ENCODE results near the gene CFAP46. TPM values are rescaled to one million over a fixed set of nuclear protein-coding genes. Genes with fewer than 3 reads are reported as not detected.

Gene CFAP46
- total and polyA plus RNA-seq, 2 experiments from 2014 or later = 3.1 to 5.4 TPM

DNA sequence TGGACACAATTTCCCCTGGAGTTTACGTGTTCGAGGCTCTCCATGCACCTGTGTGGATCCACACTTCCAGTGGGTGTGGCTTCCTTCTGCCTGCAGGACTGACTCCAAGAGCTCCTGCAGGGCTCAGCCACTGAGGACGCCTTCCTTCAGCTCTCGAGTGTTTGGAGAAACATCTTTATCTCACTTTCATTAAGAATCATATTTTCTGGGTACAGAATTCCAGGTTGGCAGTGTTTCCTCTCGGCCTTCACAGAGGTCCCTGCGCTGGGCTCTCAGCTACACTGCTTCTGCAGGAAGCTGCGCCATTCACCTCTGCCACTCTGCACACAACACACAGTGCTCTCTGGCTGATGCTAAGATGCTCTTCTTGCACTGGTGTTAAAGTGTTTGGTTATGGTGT, 86.5 kb downstream of the CFAP46 start:
- Histone ChIP-seq H3K9me2 (ENCODE audit: insufficient read depth) (no peaks in the 10 kb centered on the region), H3K79me2 (replicated peaks; ENCODE audit: insufficient read depth) (no peaks in the 10 kb centered on the region), H3K27me3 (ENCODE audit: insufficient read depth) (no peaks in the 10 kb centered on the region), H3K4me2 (no peak overlapping the region), H3K27ac (ENCODE audit: low read depth) (no peak overlapping the region), H2AFZ (no peak overlapping the region), H3K4me3 (no peak overlapping the region), H3F3A (replicated peaks; ENCODE audit: low read depth) (no peaks in the 10 kb centered on the region), H3K4me1 (ENCODE audit: insufficient read depth) (no peaks in the 10 kb centered on the region), H3K36me3 (ENCODE audit: insufficient read depth) (no peaks in the 10 kb centered on the region), H4K20me1 (replicated peaks; ENCODE audit: insufficient read depth) (no peaks in the 10 kb centered on the region)
- Mint-ChIP-seq H3K4me1 (peaks cover 11% of the 10 kb centered on the region), H3K27me3 (ENCODE audit: insufficient read depth, low read depth, poor library complexity) (peaks cover 2% of the 10 kb centered on the region), H3K36me3 (ENCODE audit: low read depth) (peaks cover 3% of the 10 kb centered on the region; the same call in 1 of the 3 replicates), H3K27ac (no peak overlapping the region), H3K4me3 (no peak overlapping the region), H3K9me3 (no peaks in the 10 kb centered on the region; the same call in 2 of the 3 replicates)
- TF ChIP-seq, protein P1, sequence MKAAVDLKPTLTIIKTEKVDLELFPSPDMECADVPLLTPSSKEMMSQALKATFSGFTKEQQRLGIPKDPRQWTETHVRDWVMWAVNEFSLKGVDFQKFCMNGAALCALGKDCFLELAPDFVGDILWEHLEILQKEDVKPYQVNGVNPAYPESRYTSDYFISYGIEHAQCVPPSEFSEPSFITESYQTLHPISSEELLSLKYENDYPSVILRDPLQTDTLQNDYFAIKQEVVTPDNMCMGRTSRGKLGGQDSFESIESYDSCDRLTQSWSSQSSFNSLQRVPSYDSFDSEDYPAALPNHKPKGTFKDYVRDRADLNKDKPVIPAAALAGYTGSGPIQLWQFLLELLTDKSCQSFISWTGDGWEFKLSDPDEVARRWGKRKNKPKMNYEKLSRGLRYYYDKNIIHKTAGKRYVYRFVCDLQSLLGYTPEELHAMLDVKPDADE (IDR thresholded peaks at IDR 0.05) = no peak
- no peak for TF ChIP-seq ZNF331 (CRISPR knock-in tag; IDR thresholded peaks at IDR 0.05; ENCODE audit: low read depth)
- TF ChIP-seq, protein P2, sequence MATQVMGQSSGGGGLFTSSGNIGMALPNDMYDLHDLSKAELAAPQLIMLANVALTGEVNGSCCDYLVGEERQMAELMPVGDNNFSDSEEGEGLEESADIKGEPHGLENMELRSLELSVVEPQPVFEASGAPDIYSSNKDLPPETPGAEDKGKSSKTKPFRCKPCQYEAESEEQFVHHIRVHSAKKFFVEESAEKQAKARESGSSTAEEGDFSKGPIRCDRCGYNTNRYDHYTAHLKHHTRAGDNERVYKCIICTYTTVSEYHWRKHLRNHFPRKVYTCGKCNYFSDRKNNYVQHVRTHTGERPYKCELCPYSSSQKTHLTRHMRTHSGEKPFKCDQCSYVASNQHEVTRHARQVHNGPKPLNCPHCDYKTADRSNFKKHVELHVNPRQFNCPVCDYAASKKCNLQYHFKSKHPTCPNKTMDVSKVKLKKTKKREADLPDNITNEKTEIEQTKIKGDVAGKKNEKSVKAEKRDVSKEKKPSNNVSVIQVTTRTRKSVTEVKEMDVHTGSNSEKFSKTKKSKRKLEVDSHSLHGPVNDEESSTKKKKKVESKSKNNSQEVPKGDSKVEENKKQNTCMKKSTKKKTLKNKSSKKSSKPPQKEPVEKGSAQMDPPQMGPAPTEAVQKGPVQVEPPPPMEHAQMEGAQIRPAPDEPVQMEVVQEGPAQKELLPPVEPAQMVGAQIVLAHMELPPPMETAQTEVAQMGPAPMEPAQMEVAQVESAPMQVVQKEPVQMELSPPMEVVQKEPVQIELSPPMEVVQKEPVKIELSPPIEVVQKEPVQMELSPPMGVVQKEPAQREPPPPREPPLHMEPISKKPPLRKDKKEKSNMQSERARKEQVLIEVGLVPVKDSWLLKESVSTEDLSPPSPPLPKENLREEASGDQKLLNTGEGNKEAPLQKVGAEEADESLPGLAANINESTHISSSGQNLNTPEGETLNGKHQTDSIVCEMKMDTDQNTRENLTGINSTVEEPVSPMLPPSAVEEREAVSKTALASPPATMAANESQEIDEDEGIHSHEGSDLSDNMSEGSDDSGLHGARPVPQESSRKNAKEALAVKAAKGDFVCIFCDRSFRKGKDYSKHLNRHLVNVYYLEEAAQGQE (IDR thresholded peaks at IDR 0.05; ENCODE audit: unreplicated experiment) = no peak
- no peak for TF ChIP-seq EZH2phosphoT487 (IDR thresholded peaks at IDR 0.05; ENCODE audit: unreplicated experiment)
- TF ChIP-seq, protein P3, sequence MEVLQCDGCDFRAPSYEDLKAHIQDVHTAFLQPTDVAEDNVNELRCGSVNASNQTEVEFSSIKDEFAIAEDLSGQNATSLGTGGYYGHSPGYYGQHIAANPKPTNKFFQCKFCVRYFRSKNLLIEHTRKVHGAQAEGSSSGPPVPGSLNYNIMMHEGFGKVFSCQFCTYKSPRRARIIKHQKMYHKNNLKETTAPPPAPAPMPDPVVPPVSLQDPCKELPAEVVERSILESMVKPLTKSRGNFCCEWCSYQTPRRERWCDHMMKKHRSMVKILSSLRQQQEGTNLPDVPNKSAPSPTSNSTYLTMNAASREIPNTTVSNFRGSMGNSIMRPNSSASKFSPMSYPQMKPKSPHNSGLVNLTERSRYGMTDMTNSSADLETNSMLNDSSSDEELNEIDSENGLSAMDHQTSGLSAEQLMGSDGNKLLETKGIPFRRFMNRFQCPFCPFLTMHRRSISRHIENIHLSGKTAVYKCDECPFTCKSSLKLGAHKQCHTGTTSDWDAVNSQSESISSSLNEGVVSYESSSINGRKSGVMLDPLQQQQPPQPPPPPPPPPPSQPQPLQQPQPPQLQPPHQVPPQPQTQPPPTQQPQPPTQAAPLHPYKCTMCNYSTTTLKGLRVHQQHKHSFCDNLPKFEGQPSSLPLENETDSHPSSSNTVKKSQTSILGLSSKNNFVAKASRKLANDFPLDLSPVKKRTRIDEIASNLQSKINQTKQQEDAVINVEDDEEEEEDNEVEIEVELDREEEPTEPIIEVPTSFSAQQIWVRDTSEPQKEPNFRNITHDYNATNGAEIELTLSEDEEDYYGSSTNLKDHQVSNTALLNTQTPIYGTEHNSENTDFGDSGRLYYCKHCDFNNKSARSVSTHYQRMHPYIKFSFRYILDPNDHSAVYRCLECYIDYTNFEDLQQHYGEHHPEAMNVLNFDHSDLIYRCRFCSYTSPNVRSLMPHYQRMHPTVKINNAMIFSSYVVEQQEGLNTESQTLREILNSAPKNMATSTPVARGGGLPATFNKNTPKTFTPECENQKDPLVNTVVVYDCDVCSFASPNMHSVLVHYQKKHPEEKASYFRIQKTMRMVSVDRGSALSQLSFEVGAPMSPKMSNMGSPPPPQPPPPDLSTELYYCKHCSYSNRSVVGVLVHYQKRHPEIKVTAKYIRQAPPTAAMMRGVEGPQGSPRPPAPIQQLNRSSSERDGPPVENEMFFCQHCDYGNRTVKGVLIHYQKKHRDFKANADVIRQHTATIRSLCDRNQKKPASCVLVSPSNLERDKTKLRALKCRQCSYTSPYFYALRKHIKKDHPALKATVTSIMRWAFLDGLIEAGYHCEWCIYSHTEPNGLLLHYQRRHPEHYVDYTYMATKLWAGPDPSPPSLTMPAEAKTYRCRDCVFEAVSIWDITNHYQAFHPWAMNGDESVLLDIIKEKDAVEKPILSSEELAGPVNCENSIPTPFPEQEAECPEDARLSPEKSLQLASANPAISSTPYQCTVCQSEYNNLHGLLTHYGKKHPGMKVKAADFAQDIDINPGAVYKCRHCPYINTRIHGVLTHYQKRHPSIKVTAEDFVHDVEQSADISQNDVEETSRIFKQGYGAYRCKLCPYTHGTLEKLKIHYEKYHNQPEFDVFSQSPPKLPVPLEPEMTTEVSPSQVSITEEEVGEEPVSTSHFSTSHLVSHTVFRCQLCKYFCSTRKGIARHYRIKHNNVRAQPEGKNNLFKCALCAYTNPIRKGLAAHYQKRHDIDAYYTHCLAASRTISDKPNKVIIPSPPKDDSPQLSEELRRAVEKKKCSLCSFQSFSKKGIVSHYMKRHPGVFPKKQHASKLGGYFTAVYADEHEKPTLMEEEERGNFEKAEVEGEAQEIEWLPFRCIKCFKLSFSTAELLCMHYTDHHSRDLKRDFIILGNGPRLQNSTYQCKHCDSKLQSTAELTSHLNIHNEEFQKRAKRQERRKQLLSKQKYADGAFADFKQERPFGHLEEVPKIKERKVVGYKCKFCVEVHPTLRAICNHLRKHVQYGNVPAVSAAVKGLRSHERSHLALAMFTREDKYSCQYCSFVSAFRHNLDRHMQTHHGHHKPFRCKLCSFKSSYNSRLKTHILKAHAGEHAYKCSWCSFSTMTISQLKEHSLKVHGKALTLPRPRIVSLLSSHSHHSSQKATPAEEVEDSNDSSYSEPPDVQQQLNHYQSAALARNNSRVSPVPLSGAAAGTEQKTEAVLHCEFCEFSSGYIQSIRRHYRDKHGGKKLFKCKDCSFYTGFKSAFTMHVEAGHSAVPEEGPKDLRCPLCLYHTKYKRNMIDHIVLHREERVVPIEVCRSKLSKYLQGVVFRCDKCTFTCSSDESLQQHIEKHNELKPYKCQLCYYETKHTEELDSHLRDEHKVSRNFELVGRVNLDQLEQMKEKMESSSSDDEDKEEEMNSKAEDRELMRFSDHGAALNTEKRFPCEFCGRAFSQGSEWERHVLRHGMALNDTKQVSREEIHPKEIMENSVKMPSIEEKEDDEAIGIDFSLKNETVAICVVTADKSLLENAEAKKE (CRISPR knock-in tag; IDR thresholded peaks at IDR 0.05) = no peak
- no peak for TF ChIP-seq POLR2AphosphoS5 (IDR thresholded peaks at IDR 0.05; ENCODE audit: low read depth)
- TF ChIP-seq ZNF114 (CRISPR knock-in tag; IDR thresholded peaks at IDR 0.05) = no peak
- DNase-seq (ENCODE audit: low spot score) (no peak), ATAC-seq (no peak)
